Skeletal muscle satellite cell (primary cell): ENCODE data around the gene MX1.

Experiments used
- H3K27me3 ChIP-seq: 2 replicates; pipeline ENCODE4 v1.7.0; 2013; ENCODE audit warnings: low read length; ENCODE audit not compliant: control insufficient read depth, insufficient read depth
- H3K36me3 ChIP-seq: 2 replicates; pipeline ENCODE4 v1.7.0; 2013; ENCODE audit warnings: mild to moderate bottlenecking, control low read depth, low read length; ENCODE audit not compliant: insufficient read depth
- H3K4me1 ChIP-seq: 2 replicates; pipeline ENCODE4 v1.7.0; 2013; ENCODE audit warnings: low read length; ENCODE audit not compliant: control insufficient read depth, insufficient read depth
- H3K4me2 ChIP-seq: 2 replicates; pipeline ENCODE4 v1.7.0; 2013; ENCODE audit warnings: mild to moderate bottlenecking, low read length
- H3K4me3 ChIP-seq: 2 replicates; pipeline ENCODE4 v1.7.0; 2013; ENCODE audit warnings: low read length
- H3K9ac ChIP-seq: 2 replicates; pipeline ENCODE4 v1.7.0; 2013; ENCODE audit warnings: mild to moderate bottlenecking, low read depth, low read length, moderate library complexity
- H3K9me3 ChIP-seq: replicated peaks from 2 replicates; pipeline ENCODE4 v1.7.0; 2013; ENCODE audit warnings: mild to moderate bottlenecking, control low read depth, low read length

The MX1 gene

DNA sequence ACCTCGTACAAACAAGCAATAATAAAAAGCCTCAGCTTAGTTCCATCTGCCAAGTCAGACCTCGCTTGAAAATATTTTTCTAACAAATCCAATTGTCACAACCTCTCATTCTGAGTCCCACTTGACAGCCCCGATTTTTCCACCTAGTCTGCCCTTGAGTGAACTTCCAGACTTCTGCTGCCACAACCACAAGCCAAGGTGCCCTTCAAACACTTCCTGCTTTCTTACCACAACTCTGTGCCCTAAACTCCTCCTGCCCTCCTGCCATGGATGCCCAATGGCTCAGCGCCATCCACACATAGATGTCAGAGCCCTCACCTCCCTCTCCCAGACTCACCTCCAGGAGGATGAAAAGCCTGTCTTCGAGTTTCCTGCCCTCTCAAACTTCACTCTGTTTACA, 78.0 kb downstream of the MX1 start:
- Histone ChIP-seq H3K36me3 (no peaks in the 10 kb centered on the region), H3K4me1 (no peaks in the 10 kb centered on the region), H3K9me3 (no peaks in the 10 kb centered on the region), H3K27me3 (peaks cover 66% of the 10 kb centered on the region), H3K4me3 (no peak overlapping the region), H3K9ac (no peak overlapping the region), H3K4me2 (no peak overlapping the region)

DNA sequence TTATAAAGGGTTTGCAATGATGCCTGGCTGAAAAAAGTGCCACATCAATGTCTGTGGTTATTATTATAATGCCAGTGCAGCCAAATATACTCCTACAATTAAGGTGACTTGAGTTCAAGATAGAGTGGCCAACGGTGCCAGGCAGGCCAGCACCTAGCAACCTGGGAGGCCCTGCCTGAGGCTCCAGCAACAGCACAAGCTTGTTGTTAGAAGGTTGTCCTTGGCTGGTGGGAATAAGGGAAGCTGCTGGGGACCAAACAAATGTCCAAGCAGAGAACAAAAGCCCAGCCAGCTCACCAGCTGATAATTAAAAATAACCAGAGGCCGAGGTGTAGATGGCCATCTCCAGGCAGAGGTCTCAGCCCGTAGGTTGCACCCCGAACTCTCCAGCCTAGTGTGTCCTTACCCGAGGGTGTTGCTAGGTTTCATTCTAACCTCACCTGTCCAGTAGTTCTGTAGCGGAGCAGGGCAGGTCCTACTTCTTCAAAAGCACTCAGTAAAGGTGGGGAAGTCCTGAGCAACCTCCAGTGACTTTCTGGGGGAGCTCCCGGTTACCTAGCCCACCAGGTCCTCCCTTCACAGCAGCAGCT, 80.1 kb downstream of the MX1 start:
- Histone ChIP-seq H3K9ac (no peak overlapping the region), H3K4me2 (no peak overlapping the region), H3K36me3 (no peaks in the 10 kb centered on the region), H3K4me3 (no peak overlapping the region), H3K9me3 (no peaks in the 10 kb centered on the region), H3K4me1 (no peaks in the 10 kb centered on the region), H3K27me3 (peaks cover 67% of the 10 kb centered on the region)

DNA sequence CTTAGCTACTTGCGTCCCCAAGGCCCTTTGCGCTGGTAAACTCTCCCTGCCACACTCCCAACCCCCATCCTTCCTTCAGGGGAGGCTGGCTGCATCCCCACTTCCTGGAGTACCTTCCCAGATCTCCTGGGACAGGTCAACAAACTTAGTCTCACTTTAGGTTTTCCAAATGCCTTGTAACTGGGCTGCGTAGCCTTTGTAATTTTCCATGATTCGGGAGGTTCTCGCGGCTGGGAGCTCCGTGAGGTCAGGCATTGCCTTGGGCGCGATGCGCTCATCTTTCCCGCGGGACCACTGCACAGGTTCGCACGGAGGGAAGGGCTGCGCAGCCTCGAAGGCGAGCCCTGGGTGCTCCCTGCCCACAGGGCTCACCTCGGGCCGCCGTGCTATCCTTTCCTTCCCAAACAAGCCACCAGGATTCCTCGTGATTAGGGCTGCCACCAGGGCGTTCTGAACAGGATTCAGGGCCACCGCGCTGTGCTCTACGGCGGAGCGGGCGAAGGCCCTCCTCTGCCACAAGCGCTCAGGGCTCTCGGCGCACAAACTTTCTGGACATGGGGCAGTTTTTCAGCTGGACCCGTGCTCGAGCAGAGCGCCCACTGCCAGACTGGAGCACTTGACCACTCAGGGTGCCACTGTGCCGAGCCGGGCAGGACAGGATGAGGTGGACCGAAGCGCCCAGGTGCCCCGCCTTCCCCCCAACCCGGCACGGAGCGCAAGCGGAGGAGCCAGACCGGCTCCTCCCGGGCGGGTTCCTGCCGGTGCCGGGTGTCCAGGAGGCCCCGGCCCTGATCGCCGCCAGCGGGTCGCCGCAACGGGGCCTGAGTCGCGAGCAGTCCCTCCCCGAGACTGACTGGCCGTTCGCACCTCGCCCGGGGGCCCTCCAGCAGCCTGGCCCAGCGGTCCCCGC, 80.8 kb downstream of the MX1 start:
- Histone ChIP-seq H3K27me3 (peaks cover 67% of the 10 kb centered on the region), H3K9me3 (no peaks in the 10 kb centered on the region), H3K36me3 (no peaks in the 10 kb centered on the region), H3K4me3 (no peak overlapping the region), H3K9ac (no peak overlapping the region), H3K4me1 (no peaks in the 10 kb centered on the region), H3K4me2 (no peak overlapping the region)

DNA sequence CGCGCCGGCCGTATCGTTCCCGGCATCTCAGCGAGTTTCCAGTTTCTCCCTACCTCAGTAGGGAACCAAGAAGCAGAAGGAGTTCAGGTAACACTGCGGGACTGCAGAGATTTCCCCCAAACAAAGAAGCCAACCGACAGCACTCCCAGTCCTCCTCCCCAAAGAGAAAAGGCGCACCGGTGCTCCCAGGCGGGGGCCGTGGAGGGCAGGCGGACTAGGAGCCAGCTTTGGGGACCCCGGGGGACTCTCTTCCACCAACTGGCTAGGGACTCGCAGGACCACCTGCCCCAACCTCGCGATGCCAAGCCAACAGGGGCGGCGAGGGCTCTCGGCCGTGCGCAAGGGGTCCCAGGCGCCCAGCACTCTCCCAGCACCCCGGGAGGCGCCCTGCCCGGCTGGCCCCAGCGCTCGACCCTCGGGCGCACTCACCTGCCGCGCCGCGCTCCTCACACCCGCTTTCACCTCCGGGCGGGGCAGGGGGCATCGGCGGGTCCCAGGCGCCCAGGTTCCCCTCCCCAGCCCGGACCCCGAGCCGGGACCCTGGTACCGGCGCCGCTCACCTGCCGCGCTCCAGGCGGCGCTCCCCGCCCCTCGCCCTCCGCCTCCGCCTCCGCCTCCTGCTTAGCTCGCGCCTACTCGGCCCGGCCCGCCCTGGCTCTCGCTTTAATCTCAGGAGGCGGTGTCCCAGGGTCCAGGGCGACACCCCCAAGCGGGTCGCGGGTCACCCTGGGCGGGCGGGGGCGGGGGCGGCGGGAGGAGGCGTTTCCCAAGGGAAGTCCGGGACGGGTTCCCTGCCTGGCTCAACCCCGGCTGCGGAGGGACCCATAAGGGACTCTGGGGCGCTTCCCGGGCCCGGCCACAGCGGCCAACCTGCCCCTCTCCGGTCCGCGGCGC, 81.7 kb downstream of the MX1 start, which contains the start of gene TMPRSS2:
TMPRSS2 (minus strand) TSS at position 638 of the 894 bp plus-strand sequence. CDS start 10,025 bp downstream, outside the sequence.
- H3K9ac ChIP-seq: no peak within 1 kb of the TSS
- no peaks in the 10 kb centered on the region for H3K9me3 ChIP-seq
- no peak within 1 kb of the TSS for H3K4me3 ChIP-seq
- peaks cover 68% of the 10 kb centered on the region for H3K27me3 ChIP-seq
- H3K36me3 ChIP-seq: no peaks in the 10 kb centered on the region
- no peaks in the 10 kb centered on the region for H3K4me1 ChIP-seq
- no peak within 1 kb of the TSS for H3K4me2 ChIP-seq

DNA sequence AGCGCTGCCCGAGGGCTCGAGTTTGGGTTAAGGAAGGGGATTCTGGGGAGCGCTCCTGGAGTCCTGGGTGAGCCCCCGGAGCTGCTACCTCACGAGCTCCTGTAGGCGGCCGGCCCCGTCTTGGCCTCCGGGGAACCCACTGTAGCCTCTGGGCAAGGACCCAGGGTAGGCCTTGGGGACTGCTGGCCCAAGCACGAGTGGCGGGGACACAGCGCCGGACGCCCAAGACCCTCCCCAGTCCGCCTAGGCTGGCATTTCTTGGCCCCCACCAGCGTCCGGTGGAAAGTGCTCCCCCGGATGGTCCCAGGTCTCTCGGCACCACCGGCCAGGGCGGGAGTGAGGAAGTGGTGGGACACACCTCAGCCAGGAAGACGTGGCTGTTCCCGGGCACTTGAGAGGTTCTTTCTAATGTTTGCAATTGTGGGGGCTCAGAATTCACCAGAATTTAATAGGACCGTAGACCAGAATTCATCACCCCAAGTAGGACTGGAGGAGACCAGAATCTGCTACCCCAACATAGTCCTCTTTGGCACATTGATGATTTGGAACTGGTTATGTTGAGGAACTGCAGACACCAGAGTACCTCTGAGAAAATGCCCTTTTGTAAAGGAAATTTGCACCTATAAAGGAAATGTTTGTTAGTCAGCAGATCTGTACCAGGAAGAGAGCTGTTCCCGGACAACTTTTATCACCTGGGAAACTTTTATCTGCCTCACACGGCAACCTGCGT, 82.5 kb downstream of the MX1 start:
- H3K9ac ChIP-seq: no peak overlapping the region
- H3K4me1 ChIP-seq: no peaks in the 10 kb centered on the region
- H3K4me3 ChIP-seq: no peak overlapping the region
- H3K27me3 ChIP-seq: peaks cover 70% of the 10 kb centered on the region
- no peaks in the 10 kb centered on the region for H3K9me3 ChIP-seq
- H3K36me3 ChIP-seq: no peaks in the 10 kb centered on the region
- no peak overlapping the region for H3K4me2 ChIP-seq
